Measurements from ENCODE around the gene PRELID1. TPM values are rescaled to one million over a fixed set of nuclear protein-coding genes. Genes with fewer than 3 reads are reported as not detected.
A peak's percentile ranks its signal among the peaks of the same experiment; 100 is the strongest.

PRELID1 gene
- total RNA-seq, 2 experiments from 2014 or later = 222 to 233 TPM

DNA sequence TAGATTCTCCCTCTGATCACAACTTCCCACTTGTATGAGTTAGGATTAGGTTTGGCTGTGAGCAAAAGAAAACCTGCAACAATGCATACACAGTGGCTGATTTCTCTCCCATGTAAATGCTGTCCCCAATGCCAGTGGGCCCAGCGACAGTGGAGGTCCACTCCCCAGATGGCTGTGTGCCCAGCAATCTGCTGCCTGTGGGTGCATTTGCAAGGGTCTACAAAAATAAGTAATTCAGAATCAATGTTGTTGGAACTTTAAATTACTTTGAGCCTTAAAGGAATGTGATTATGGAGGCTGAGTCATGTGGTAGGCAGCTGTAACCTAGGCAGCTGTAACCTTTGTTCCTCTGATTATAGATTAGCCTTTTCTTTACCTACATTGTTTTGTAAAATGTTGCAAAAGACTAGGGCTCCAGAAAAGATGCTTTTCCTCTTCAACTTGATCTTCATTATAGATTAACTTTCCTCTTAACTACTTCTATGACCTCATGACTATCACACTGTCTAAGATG is 22.3 kb downstream of the PRELID1 start:
- intact Hi-C loops (cut with micrococcal nuclease) = no loop called here
- H3K27ac Mint-ChIP-seq = no peak overlapping the region
- TF ChIP-seq, protein P1, sequence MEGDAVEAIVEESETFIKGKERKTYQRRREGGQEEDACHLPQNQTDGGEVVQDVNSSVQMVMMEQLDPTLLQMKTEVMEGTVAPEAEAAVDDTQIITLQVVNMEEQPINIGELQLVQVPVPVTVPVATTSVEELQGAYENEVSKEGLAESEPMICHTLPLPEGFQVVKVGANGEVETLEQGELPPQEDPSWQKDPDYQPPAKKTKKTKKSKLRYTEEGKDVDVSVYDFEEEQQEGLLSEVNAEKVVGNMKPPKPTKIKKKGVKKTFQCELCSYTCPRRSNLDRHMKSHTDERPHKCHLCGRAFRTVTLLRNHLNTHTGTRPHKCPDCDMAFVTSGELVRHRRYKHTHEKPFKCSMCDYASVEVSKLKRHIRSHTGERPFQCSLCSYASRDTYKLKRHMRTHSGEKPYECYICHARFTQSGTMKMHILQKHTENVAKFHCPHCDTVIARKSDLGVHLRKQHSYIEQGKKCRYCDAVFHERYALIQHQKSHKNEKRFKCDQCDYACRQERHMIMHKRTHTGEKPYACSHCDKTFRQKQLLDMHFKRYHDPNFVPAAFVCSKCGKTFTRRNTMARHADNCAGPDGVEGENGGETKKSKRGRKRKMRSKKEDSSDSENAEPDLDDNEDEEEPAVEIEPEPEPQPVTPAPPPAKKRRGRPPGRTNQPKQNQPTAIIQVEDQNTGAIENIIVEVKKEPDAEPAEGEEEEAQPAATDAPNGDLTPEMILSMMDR (IDR thresholded peaks at IDR 0.05) = no peak

DNA sequence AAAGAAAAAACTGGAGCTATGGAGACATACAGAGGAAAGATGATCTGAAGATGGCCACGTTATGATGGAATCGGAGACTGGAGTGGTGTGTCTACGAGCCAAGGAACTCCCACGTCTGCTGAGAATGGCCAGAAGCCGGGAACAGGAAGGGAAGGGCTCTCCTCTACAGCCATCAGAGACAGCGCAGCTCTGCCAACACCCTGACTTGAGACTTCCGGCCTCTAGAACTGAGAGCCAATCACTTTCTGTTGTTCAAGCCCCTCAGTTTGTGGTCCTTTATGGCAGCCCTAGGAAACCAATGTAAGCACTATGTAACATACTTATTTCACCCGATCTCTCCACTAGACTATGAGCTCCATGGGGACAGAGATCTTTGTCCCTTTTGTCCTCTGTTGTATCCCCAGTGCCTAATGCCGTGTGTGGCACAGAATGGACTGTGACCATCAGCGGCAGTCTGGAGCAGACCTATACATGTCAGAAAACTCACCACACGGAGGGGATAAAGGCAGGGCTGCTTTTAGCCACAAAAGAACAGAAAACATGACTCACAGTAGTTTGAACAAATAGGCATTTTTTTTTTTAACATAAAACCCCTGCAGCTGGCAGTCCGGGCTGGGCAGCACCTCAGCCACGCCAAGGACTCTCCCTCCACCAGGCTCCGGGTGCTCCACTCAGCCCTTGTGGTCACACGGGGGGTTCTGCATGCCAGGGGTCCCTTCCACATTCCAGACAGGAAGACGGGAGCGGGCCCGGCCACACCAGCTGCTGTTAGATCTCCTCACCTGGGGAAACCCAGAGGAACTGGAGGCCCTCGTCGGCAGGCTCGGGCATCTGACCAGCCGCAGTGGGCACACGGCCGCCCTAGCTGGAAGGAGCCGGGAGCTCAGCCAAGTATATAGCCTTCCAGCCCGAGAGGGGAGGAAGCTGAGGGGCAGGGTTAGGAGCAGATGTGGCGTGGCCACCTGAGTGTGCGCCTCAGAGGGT is 24.2 kb downstream of the PRELID1 start:
- Mint-ChIP-seq H3K9me3 (no peaks in the 10 kb centered on the region), H3K4me1 (ENCODE audit: low read depth) (peaks cover 14% of the 10 kb centered on the region), H3K27ac (peak overlapping the region; percentile 82), H3K36me3 (ENCODE audit: low read depth) (peaks cover 10% of the 10 kb centered on the region), H3K4me3 (peak overlapping the region; percentile 18), H3K27me3 (no peaks in the 10 kb centered on the region)
- DNase-seq = peak; percentile 49
- ChIA-PET POLR2A (interaction anchor here (0.6 to 1.7 kb wide), 7 partner anchors 9 to 81 kb away, joined by 3 to 5 read pairs (median 4); no protein-coding TSS in a partner anchor), CTCF (interaction anchor here (0.9 to 3.3 kb wide), 9 partner anchors 8 to 127 kb away, joined by 3 to 14 read pairs (median 4); no protein-coding TSS in a partner anchor)
- peak; percentile 87 for ATAC-seq
- intact Hi-C loops (cut with micrococcal nuclease) = no loop called here
- TF ChIP-seq, protein P1 (IDR thresholded peaks at IDR 0.05) = no peak

More for the DNA sequence above, 22.3 kb downstream of the PRELID1 start:
- CTCF ChIA-PET = interaction anchor here (1.2 to 3.3 kb wide), 2 partner anchors 8 to 13 kb away, joined by 4 to 14 read pairs; no protein-coding TSS in a partner anchor
- no peaks in the 10 kb centered on the region for H3K27me3 Mint-ChIP-seq
- H3K36me3 Mint-ChIP-seq (ENCODE audit: low read depth) = peaks cover 12% of the 10 kb centered on the region
- no peak overlapping the region for H3K4me3 Mint-ChIP-seq
- POLR2A ChIA-PET = interaction anchor here (0.9 kb wide), 1 partner anchor 12 kb away, joined by 3 read pairs; no protein-coding TSS in a partner anchor
- no peaks in the 10 kb centered on the region for H3K9me3 Mint-ChIP-seq
- DNase-seq (no peak), ATAC-seq (no peak)
- peaks cover 14% of the 10 kb centered on the region for H3K4me1 Mint-ChIP-seq (ENCODE audit: low read depth)

DNA sequence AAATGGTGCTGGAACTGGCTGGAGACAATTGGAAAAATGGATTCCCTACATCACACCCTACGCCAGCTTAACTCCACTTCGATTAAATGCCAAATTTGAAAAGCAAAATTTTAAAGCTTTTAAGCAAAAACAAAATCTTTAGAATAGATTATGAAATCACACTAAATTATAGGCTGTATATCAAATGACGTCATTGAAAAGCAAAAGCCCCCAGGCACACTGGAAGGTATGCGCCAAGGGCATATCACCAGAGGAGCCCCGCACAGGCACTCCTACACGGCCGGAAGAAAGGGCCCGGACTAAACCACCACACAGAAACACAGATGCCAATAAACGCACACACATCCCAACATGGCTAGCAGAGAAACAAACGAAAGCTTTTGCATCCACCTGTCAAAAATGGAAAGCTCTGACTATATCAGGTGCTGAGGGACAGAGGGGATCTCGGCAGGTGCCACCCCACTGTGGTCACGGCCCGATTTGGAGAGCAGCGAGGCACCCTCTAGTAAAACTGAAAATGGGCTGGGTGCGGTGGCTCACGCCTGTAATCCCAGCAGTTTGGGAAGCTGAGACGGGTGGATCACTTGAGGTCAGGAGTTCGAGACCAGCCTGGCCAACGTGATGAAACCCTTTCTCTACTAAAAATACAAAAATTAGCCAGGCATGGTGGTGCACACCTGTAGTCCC is 25.1 kb downstream of the PRELID1 start:
- intact Hi-C loops (cut with micrococcal nuclease) = no loop called here
- Mint-ChIP-seq H3K36me3 (ENCODE audit: low read depth) (peaks cover 13% of the 10 kb centered on the region), H3K9me3 (no peaks in the 10 kb centered on the region), H3K27ac (peak overlapping the region; percentile 82), H3K4me3 (no peak overlapping the region), H3K27me3 (no peaks in the 10 kb centered on the region), H3K4me1 (ENCODE audit: low read depth) (peaks cover 14% of the 10 kb centered on the region)
- CTCF ChIA-PET = interaction anchor here (1.0 to 3.3 kb wide), 6 partner anchors 9 to 74 kb away, joined by 3 to 14 read pairs (median 4); no protein-coding TSS in a partner anchor
- ATAC-seq = no peak
- TF ChIP-seq, protein P1 (IDR thresholded peaks at IDR 0.05) = no peak
- DNase-seq = no peak
- POLR2A ChIA-PET = interaction anchor here (0.6 to 1.7 kb wide), 6 partner anchors 10 to 80 kb away, joined by 3 to 5 read pairs (median 4); no protein-coding TSS in a partner anchor

DNA sequence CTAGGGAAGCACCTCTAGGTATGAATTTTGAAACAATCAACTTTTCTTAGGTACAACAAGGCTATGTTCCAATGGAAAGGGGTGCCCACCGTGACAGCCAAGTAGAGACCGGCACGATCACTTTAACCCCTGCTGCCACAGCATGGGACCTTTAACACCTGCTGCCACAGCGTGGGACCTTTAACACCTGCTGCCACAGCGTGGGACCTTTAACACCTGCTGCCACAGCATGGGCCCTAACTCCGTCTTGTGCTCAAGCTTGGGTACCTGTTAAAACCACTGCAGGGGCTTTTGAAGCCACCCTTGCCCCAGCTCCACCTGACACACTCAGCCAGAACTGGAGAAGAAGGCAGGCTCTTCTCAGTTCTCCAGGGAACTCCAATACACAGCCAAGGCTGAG is 26.3 kb downstream of the PRELID1 start:
- ChIA-PET POLR2A (interaction anchor here (1.3 kb wide), 1 partner anchor 13 kb away, joined by 4 read pairs; no protein-coding TSS in a partner anchor), CTCF (no interaction called here)
- intact Hi-C loops (cut with micrococcal nuclease) = no loop called here
- peaks cover 19% of the 10 kb centered on the region for H3K36me3 Mint-ChIP-seq (ENCODE audit: low read depth)
- TF ChIP-seq, protein P1 (IDR thresholded peaks at IDR 0.05) = no peak
- ATAC-seq = no peak
- peaks cover 9% of the 10 kb centered on the region for H3K4me1 Mint-ChIP-seq (ENCODE audit: low read depth)
- no peak for DNase-seq
- no peak overlapping the region for H3K4me3 Mint-ChIP-seq
- no peaks in the 10 kb centered on the region for H3K9me3 Mint-ChIP-seq
- H3K27ac Mint-ChIP-seq = no peak overlapping the region
- no peaks in the 10 kb centered on the region for H3K27me3 Mint-ChIP-seq

Data from activated CD8-positive, alpha-beta T cell treated with anti-CD3 and anti-CD28 coated beads for 36 hours (primary cell).